ENCODE measurements around the gene CCDC174. TPM values are rescaled to one million over a fixed set of nuclear protein-coding genes. Genes with fewer than 3 reads are reported as not detected.

CCDC174 gene
- total RNA-seq, 1 experiment from 2014 or later = 16.0 TPM

- TF ChIP-seq, protein P1, sequence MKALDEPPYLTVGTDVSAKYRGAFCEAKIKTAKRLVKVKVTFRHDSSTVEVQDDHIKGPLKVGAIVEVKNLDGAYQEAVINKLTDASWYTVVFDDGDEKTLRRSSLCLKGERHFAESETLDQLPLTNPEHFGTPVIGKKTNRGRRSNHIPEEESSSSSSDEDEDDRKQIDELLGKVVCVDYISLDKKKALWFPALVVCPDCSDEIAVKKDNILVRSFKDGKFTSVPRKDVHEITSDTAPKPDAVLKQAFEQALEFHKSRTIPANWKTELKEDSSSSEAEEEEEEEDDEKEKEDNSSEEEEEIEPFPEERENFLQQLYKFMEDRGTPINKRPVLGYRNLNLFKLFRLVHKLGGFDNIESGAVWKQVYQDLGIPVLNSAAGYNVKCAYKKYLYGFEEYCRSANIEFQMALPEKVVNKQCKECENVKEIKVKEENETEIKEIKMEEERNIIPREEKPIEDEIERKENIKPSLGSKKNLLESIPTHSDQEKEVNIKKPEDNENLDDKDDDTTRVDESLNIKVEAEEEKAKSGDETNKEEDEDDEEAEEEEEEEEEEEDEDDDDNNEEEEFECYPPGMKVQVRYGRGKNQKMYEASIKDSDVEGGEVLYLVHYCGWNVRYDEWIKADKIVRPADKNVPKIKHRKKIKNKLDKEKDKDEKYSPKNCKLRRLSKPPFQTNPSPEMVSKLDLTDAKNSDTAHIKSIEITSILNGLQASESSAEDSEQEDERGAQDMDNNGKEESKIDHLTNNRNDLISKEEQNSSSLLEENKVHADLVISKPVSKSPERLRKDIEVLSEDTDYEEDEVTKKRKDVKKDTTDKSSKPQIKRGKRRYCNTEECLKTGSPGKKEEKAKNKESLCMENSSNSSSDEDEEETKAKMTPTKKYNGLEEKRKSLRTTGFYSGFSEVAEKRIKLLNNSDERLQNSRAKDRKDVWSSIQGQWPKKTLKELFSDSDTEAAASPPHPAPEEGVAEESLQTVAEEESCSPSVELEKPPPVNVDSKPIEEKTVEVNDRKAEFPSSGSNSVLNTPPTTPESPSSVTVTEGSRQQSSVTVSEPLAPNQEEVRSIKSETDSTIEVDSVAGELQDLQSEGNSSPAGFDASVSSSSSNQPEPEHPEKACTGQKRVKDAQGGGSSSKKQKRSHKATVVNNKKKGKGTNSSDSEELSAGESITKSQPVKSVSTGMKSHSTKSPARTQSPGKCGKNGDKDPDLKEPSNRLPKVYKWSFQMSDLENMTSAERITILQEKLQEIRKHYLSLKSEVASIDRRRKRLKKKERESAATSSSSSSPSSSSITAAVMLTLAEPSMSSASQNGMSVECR (CRISPR knock-in tag; IDR thresholded peaks at IDR 0.05; ENCODE audit: borderline replicate concordance) = no peak
- TF ChIP-seq, protein P2, sequence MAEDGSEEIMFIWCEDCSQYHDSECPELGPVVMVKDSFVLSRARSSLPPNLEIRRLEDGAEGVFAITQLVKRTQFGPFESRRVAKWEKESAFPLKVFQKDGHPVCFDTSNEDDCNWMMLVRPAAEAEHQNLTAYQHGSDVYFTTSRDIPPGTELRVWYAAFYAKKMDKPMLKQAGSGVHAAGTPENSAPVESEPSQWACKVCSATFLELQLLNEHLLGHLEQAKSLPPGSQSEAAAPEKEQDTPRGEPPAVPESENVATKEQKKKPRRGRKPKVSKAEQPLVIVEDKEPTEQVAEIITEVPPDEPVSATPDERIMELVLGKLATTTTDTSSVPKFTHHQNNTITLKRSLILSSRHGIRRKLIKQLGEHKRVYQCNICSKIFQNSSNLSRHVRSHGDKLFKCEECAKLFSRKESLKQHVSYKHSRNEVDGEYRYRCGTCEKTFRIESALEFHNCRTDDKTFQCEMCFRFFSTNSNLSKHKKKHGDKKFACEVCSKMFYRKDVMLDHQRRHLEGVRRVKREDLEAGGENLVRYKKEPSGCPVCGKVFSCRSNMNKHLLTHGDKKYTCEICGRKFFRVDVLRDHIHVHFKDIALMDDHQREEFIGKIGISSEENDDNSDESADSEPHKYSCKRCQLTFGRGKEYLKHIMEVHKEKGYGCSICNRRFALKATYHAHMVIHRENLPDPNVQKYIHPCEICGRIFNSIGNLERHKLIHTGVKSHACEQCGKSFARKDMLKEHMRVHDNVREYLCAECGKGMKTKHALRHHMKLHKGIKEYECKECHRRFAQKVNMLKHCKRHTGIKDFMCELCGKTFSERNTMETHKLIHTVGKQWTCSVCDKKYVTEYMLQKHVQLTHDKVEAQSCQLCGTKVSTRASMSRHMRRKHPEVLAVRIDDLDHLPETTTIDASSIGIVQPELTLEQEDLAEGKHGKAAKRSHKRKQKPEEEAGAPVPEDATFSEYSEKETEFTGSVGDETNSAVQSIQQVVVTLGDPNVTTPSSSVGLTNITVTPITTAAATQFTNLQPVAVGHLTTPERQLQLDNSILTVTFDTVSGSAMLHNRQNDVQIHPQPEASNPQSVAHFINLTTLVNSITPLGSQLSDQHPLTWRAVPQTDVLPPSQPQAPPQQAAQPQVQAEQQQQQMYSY (CRISPR knock-in tag; IDR thresholded peaks at IDR 0.05) = no peak
- TF ChIP-seq ZNF532 (CRISPR knock-in tag; IDR thresholded peaks at IDR 0.05; ENCODE audit: borderline replicate concordance) = no peak
- TF ChIP-seq ZNF396 (CRISPR knock-in tag; IDR thresholded peaks at IDR 0.05; ENCODE audit: borderline replicate concordance) = no peak
- no peak for TF ChIP-seq CREM (CRISPR knock-in tag; IDR thresholded peaks at IDR 0.05)
- TF ChIP-seq IRF1 (CRISPR knock-in tag; IDR thresholded peaks at IDR 0.05) = no peak
- no peak for TF ChIP-seq ZNF219 (CRISPR knock-in tag; IDR thresholded peaks at IDR 0.05; ENCODE audit: borderline replicate concordance)
- TF ChIP-seq, protein P3, sequence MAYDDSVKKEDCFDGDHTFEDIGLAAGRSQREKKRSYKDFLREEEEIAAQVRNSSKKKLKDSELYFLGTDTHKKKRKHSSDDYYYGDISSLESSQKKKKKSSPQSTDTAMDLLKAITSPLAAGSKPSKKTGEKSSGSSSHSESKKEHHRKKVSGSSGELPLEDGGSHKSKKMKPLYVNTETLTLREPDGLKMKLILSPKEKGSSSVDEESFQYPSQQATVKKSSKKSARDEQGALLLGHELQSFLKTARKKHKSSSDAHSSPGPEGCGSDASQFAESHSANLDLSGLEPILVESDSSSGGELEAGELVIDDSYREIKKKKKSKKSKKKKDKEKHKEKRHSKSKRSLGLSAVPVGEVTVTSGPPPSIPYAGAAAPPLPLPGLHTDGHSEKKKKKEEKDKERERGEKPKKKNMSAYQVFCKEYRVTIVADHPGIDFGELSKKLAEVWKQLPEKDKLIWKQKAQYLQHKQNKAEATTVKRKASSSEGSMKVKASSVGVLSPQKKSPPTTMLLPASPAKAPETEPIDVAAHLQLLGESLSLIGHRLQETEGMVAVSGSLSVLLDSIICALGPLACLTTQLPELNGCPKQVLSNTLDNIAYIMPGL (CRISPR knock-in tag; IDR thresholded peaks at IDR 0.05) = no peak
- no peak for TF ChIP-seq SP1 (CRISPR knock-in tag; conservative IDR thresholded peaks at IDR 0.05)
- TF ChIP-seq, protein P4, sequence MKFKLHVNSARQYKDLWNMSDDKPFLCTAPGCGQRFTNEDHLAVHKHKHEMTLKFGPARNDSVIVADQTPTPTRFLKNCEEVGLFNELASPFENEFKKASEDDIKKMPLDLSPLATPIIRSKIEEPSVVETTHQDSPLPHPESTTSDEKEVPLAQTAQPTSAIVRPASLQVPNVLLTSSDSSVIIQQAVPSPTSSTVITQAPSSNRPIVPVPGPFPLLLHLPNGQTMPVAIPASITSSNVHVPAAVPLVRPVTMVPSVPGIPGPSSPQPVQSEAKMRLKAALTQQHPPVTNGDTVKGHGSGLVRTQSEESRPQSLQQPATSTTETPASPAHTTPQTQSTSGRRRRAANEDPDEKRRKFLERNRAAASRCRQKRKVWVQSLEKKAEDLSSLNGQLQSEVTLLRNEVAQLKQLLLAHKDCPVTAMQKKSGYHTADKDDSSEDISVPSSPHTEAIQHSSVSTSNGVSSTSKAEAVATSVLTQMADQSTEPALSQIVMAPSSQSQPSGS (CRISPR knock-in tag; IDR thresholded peaks at IDR 0.05; ENCODE audit: borderline replicate concordance, low read depth) = no peak
- TF ChIP-seq RORB (CRISPR knock-in tag; IDR thresholded peaks at IDR 0.05) = no peak
- TF ChIP-seq, protein P5, sequence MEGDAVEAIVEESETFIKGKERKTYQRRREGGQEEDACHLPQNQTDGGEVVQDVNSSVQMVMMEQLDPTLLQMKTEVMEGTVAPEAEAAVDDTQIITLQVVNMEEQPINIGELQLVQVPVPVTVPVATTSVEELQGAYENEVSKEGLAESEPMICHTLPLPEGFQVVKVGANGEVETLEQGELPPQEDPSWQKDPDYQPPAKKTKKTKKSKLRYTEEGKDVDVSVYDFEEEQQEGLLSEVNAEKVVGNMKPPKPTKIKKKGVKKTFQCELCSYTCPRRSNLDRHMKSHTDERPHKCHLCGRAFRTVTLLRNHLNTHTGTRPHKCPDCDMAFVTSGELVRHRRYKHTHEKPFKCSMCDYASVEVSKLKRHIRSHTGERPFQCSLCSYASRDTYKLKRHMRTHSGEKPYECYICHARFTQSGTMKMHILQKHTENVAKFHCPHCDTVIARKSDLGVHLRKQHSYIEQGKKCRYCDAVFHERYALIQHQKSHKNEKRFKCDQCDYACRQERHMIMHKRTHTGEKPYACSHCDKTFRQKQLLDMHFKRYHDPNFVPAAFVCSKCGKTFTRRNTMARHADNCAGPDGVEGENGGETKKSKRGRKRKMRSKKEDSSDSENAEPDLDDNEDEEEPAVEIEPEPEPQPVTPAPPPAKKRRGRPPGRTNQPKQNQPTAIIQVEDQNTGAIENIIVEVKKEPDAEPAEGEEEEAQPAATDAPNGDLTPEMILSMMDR (IDR thresholded peaks at IDR 0.05) = no peak
- no peak for TF ChIP-seq ZNF232 (CRISPR knock-in tag; IDR thresholded peaks at IDR 0.05)
- no peak for TF ChIP-seq SMAD3 (CRISPR knock-in tag; IDR thresholded peaks at IDR 0.05; ENCODE audit: borderline replicate concordance)
Measured at GRCh38 chr3:14606669-14607339, 44.8 kb upstream of the CCDC174 start (continued).
